HG03439 (cell line): ENCODE measurements around the gene JTB.
"Not testable (repeated sequence)": the region's sequence is repeated elsewhere in the genome, so short reads cannot be mapped to it uniquely, and the experiment has no call there.

Source experiments
- ATAC-seq: cut with Tn5 transposase; IDR thresholded peaks from one replicate; pipeline ENCODE4 v1.9.1; 2021; ENCODE audit warnings: mild to moderate bottlenecking, moderate library complexity; ENCODE audit not compliant: unreplicated experiment

JTB gene

GRCh38 chr1:153979091-153979490, 1.6 kb upstream of the JTB start:
- ATAC-seq = not testable (repeated sequence)

- no peak for ATAC-seq
Observed at GRCh38 chr1:153978274-153978909, 918 bp upstream of the JTB start.

- peak; percentile 2 for ATAC-seq
Observed at GRCh38 chr1:153976819-153977249, 640 bp downstream of the JTB start.

GRCh38 chr1:153973525-153973924, 3.9 kb downstream of the JTB start:
- no peak for ATAC-seq

GRCh38 chr1:153973071-153973470, 4.4 kb downstream of the JTB start:
- ATAC-seq = no peak

- no peak for ATAC-seq
Observed at GRCh38 chr1:153970346-153970745, 7.1 kb downstream of the JTB start.

- no peak for ATAC-seq
Observed at GRCh38 chr1:153968972-153969371, 8.5 kb downstream of the JTB start.

- ATAC-seq = no peak
Observed at GRCh38 chr1:153968408-153968807, 9.1 kb downstream of the JTB start.

GRCh38 chr1:153968000-153968363, 9.5 kb downstream of the JTB start:
- ATAC-seq = no peak

- peak; percentile 70 for ATAC-seq
Observed at GRCh38 chr1:153967107-153967999, 10.1 kb downstream of the JTB start, which contains the start of gene CREB3L4. TSS of gene CREB3L4 (plus strand) at chr1:153967902. CDS start at chr1:153968526, 624 bp downstream.

GRCh38 chr1:153963850-153964331, 13.6 kb downstream of the JTB start:
- no peak for ATAC-seq

GRCh38 chr1:153963030-153963849, 14.2 kb downstream of the JTB start, which contains the start of gene SLC39A1:
TSS of gene SLC39A1 (minus strand) at chr1:153963537. CDS start at chr1:153962715, 822 bp downstream.
- ATAC-seq = peak; percentile 43

- no peak for ATAC-seq
Observed at GRCh38 chr1:153962088-153963029, 15.1 kb downstream of the JTB start.

- ATAC-seq = no peak
Observed at GRCh38 chr1:153961421-153961820, 16.1 kb downstream of the JTB start.

- no peak for ATAC-seq
Observed at GRCh38 chr1:153960206-153960605, 17.3 kb downstream of the JTB start.

- no peak for ATAC-seq
Observed at GRCh38 chr1:153959454-153959853, 18.0 kb downstream of the JTB start.

- peak; percentile 3 for ATAC-seq
Observed at GRCh38 chr1:153958961-153959260, 18.6 kb downstream of the JTB start.

GRCh38 chr1:153958111-153958960, 19.1 kb downstream of the JTB start, which contains the start of gene CRTC2:
TSS of gene CRTC2 (minus strand) at chr1:153958612. CDS start at chr1:153958497, 115 bp downstream.
- ATAC-seq = peak; percentile 77

GRCh38 chr1:153957744-153958110, 19.7 kb downstream of the JTB start:
- ATAC-seq = peak; percentile 7
